Right lobe of liver (tissue), 6 donors: ENCODE data around the gene ZNF468. TPM values are rescaled to one million over a fixed set of nuclear protein-coding genes. Genes with fewer than 3 reads are reported as not detected.
"Not testable (repeated sequence)": the region's sequence is repeated elsewhere in the genome, so short reads cannot be mapped to it uniquely, and the experiment has no call there.

Source experiments
- ATAC-seq, 4 donors: fragments of 200-7000 bp; cut with Tn5 transposase; one replicate each; pipeline ENCODE4 v1.9.1; 2020; ENCODE audit warnings: mild to moderate bottlenecking in 4 of 4, moderate library complexity in 4 of 4
- DNase-seq, 3 donors: peaks; one replicate each; pipeline ENCODE4 v3.0.0-alpha.2; 2020
- H3K27ac ChIP-seq, 3 donors: fragments of 200-600 bp; one replicate each; pipeline ENCODE4 v1.8.0; 2022
- H3K27me3 ChIP-seq, 2 donors: fragments of 200-600 bp; one replicate each; pipeline ENCODE4 v1.8.0; 2022
- H3K36me3 ChIP-seq, 4 donors: fragments of 200-600 bp; sonication (generic) in 1 of 4; one replicate each; pipeline versions ENCODE4 v1.5.1 to v1.8.0; 2017 to 2022; ENCODE audit warnings: control low read depth in 1 of 4
- H3K4me1 ChIP-seq, 4 donors: fragments of 200-600 bp; sonication (generic) in 1 of 4; one replicate each; pipeline versions ENCODE4 v1.5.1 to v1.8.0; 2017 to 2022; ENCODE audit warnings: control low read depth in 1 of 4
- H3K4me3 ChIP-seq, 3 donors: fragments of 200-600 bp; one replicate each; pipeline ENCODE4 v1.8.0; 2022
- H3K9me3 ChIP-seq, 4 donors: fragments of 200-600 bp; sonication (generic) in 1 of 4; one replicate each; pipeline versions ENCODE4 v1.5.1 to v1.8.0; 2017 to 2022; ENCODE audit warnings: control low read depth in 1 of 4
- POLR2A ChIP-seq: fragments of 450-650 bp; IDR thresholded peaks from one replicate; pipeline ENCODE4 v1.6.1; 2017; ENCODE audit warnings: antibody characterized with exemption, mild to moderate bottlenecking
- WGBS: methylation state at CpG from one replicate; pipeline ENCODE4 v1.1.6; 2018; ENCODE audit warnings: low coverage, low lambda C conversion rate; ENCODE audit not compliant: insufficient coverage; ENCODE audit errors: missing lambda C conversion rate; 5-methylcytosine and 5-hydroxymethylcytosine counted together
- intact Hi-C, 2 donors: fragments of 100-400 bp; cut with DNase I; formaldehyde crosslinking; loops; one replicate each; pipeline versions ENCODE4 v1.11.2 to v1.14.1; 2022
- small RNA-seq, 2 experiments: library from RNA; depleted of rRNA; stranded (forward); fragments of <200 nt; gene quantifications; one replicate each; pipeline ENCODE3, GENCODE V24; 2016
- total RNA-seq, 6 experiments: library from RNA; depleted of rRNA in 2 of 6; stranded (reverse); fragments of >200 nt in 2 of 6; fragmentation: NEBNext Ultra II Directional in 3 of 6; extraction: Animal tissue kit (Norgen Biotek cat#: 25700) in 3 of 6; gene quantifications; one replicate each; pipeline versions ENCODE4 v1.1.0 to v1.2.4, GENCODE V29; 2016 to 2023
- TF ChIP-seq, protein P1 (sequence below), 4 donors: fragments of 200-600 bp in 3 of 4; fragments of 450-650 bp in 1 of 4; IDR thresholded peaks; one replicate each; pipeline versions ENCODE4 v1.5.1 to v1.8.0; 2016 to 2022; ENCODE audit warnings: antibody characterized with exemption in 4 of 4, mild to moderate bottlenecking in 2 of 4
- donor health status: DM: no; HTN: yes; CAD: no.
- donor health status: DM: no; HTN: no; CAD: no.
- donor health status: DM: no; HTN: no; CAD: no.
- donor health status: DM: no; HTN: yes; CAD: no.
- donor health status: DM: no; HTN: yes; CAD: no.

Gene ZNF468
- total RNA-seq, 6 experiments from 2014 or later = 1.6 to 4.2 (median 2.9) TPM

- no peak for ATAC-seq
- TF ChIP-seq POLR2A = no peak
- TF ChIP-seq, protein P1, sequence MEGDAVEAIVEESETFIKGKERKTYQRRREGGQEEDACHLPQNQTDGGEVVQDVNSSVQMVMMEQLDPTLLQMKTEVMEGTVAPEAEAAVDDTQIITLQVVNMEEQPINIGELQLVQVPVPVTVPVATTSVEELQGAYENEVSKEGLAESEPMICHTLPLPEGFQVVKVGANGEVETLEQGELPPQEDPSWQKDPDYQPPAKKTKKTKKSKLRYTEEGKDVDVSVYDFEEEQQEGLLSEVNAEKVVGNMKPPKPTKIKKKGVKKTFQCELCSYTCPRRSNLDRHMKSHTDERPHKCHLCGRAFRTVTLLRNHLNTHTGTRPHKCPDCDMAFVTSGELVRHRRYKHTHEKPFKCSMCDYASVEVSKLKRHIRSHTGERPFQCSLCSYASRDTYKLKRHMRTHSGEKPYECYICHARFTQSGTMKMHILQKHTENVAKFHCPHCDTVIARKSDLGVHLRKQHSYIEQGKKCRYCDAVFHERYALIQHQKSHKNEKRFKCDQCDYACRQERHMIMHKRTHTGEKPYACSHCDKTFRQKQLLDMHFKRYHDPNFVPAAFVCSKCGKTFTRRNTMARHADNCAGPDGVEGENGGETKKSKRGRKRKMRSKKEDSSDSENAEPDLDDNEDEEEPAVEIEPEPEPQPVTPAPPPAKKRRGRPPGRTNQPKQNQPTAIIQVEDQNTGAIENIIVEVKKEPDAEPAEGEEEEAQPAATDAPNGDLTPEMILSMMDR (IDR thresholded peaks at IDR 0.05) = no peak
- Histone ChIP-seq H3K4me3 (no peak overlapping the region), H3K4me1 (no peaks in the 10 kb centered on the region), H3K27me3 (no peaks in the 10 kb centered on the region), H3K9me3 (no peaks in the 10 kb centered on the region), H3K36me3 (peaks cover 0 to under 1% (median 0%) of the 10 kb centered on the region in 4 donors), H3K27ac (no peak overlapping the region)
- intact Hi-C loops = no loop called here
- no peak for DNase-seq
- 100% methylated on average over 2 of the region's 32 CpGs for WGBS
Measured at GRCh38 chr19:52809801-52810200, 47.6 kb downstream of the ZNF468 start.

DNA sequence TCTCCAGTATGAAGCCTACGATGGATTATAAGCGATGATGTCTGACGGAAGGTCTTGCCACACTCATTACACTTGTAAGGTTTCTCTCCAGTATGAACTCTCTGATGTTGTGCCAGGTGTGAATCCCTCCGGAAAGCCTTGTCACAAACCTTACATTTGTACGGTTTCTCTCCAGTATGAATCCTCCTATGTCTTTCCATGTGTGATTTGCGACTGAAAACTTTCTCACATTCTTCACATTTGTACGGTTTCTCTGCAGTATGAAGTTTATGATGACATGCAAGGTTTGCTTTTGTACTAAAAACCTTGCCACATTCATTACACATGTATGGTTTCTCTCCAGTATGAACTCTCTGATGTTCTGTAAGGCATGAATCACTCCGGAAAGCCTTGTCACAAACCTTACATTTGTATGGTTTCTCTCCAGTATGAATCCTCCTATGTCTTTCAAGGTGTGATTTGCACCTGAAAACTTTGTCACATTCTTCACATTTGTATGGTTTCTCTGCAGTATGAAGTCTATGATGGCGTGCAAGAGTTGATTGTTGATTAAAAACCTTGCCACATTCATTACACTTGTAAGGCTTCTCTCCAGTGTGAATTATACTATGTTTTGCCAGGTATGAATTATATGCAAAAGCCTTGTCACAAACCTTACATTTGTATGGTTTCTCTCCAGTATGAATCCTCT lies 57.3 kb downstream of the ZNF468 start:
- not testable (repeated sequence) for DNase-seq
- peaks cover 0 to 35% (median 7%) of the 10 kb centered on the region in 4 donors for H3K9me3 ChIP-seq
- 96% methylated on average over 9 of the region's 9 CpGs for WGBS

GRCh38 chr19:52789440-52789839 lies 68.0 kb downstream of the ZNF468 start:
- TF ChIP-seq, protein P1 (IDR thresholded peaks at IDR 0.05) = no peak
- no peak for TF ChIP-seq POLR2A
- intact Hi-C loops = no loop called here
- 79% methylated on average over 6 of the region's 6 CpGs for WGBS

More for the DNA sequence above, 57.3 kb downstream of the ZNF468 start:
- H3K27ac ChIP-seq, H3K27me3 ChIP-seq, H3K4me3 ChIP-seq, intact Hi-C loops, ATAC-seq, H3K4me1 ChIP-seq: not testable (repeated sequence)
- H3K36me3 ChIP-seq = peaks cover 0 to 15% (median 0%) of the 10 kb centered on the region in 4 donors

More at GRCh38 chr19:52789440-52789839, 68.0 kb downstream of the ZNF468 start:
- no peak for ATAC-seq
- H3K4me1 ChIP-seq = no peaks in the 10 kb centered on the region
- no peaks in the 10 kb centered on the region for H3K36me3 ChIP-seq
- no peak for DNase-seq
- no peaks in the 10 kb centered on the region for H3K27me3 ChIP-seq
- no peak overlapping the region for H3K4me3 ChIP-seq
- H3K9me3 ChIP-seq = peaks cover 0 to under 1% (median 0%) of the 10 kb centered on the region in 4 donors
- H3K27ac ChIP-seq = no peak overlapping the region

Small RNA genes lying within 50 kb of the gene (small RNA-seq; reads per million reads assigned to genes)
- 0 to 0.77 reads per million in 2 experiments for gene ZNF320

Other genes with a start within 250 kb of the ZNF468 start
- 1 to 10 TPM; 2.5 to 5.9 (median 3.3) TPM for gene ZNF83, start 219.3 kb downstream of the ZNF468 start, total RNA-seq
- 1 to 10 TPM; 3.3 to 5.4 (median 3.9) TPM for gene ZNF611, start 122.6 kb downstream of the ZNF468 start, total RNA-seq
- gene ZNF600, start 70.8 kb downstream of the ZNF468 start, total RNA-seq = 1 to 10 TPM; 1.4 to 4.3 (median 2.1) TPM
- 1 to 10 TPM in 5 of 6 experiments, under 1 TPM in 1; 0.92 to 4.2 (median 2.9) TPM for gene ZNF28, start 36.0 kb downstream of the ZNF468 start, total RNA-seq
- gene ZNF320, start 40.0 kb upstream of the ZNF468 start, total RNA-seq = 1 to 10 TPM in 3 of 6 experiments, under 1 TPM in 2, not detected in 1; 0.68 to 5.0 (median 1.1) TPM
- 1 to 10 TPM in 1 of 6 experiments, under 1 TPM in 5; 0.37 to 2.0 (median 0.76) TPM for gene ZNF888, start 65.8 kb upstream of the ZNF468 start, total RNA-seq
- 1 to 10 TPM in 5 of 6 experiments, under 1 TPM in 1; 0.68 to 3.5 (median 1.9) TPM for gene ZNF816, start 105.3 kb upstream of the ZNF468 start, total RNA-seq
- gene ERVV-1, start 156.3 kb upstream of the ZNF468 start, total RNA-seq = not detected
- not detected for gene ERVV-2, start 187.1 kb upstream of the ZNF468 start, total RNA-seq
- gene ZNF160, start 245.8 kb upstream of the ZNF468 start, total RNA-seq = 10 to 100 TPM in 5 of 6 experiments, 1 to 10 TPM in 1; 6.6 to 18.9 (median 13.9) TPM